Putamen (tissue), 1 donor: ENCODE data around the gene GHRL.

ENCODE experiments used
- DNase-seq: peaks from one replicate; pipeline ENCODE4 v3.0.0-alpha.2; 2016; ENCODE audit warnings: low spot score

Gene GHRL

GRCh38 chr3:10242182-10243065, 50.3 kb downstream of the GHRL start:
- DNase-seq: no peak

- no peak for DNase-seq
Measured at GRCh38 chr3:10240799-10241198, 51.9 kb downstream of the GHRL start.

- DNase-seq: no peak
Measured at GRCh38 chr3:10238345-10239183, 54.2 kb downstream of the GHRL start.
